A673 (cell line): ENCODE measurements around the gene LDB2. TPM values are rescaled to one million over a fixed set of nuclear protein-coding genes. Genes with fewer than 3 reads are reported as not detected.
A peak's percentile ranks its signal among the peaks of the same experiment; 100 is the strongest.

Experiments
- BruUV-seq: library from RNA; stranded (reverse); fragments of 400-500 nt; replicated peaks from 2 replicates; lab custom pipeline; 2021; lab: Mats Ljungman, UMichigan
- CTCF ChIA-PET: fragments of 300-600 bp; sonication (Branson Sonifier 250); formaldehyde crosslinking; loops from one replicate; lab custom pipeline; 2022; ENCODE audit warnings: antibody characterized with exemption; lab: Charles Lee
- POLR2A ChIA-PET: fragments of 300-600 bp; sonication (Branson Sonifier 250); formaldehyde crosslinking; loops from one replicate; lab custom pipeline; 2022; ENCODE audit warnings: antibody characterized with exemption; ENCODE audit not compliant: low non-redundant PET; lab: Charles Lee
- DNase-seq: peaks from one replicate; pipeline ENCODE4 v3.0.0-alpha.2; 2015; ENCODE audit warnings: low spot score
- H3K27ac ChIP-seq: fragments of 200-600 bp; sonication (generic); 2 replicates; pipeline ENCODE4 v1.5.1; 2016; ENCODE audit warnings: mixed run types, low read depth, mild to moderate bottlenecking, mixed read lengths, antibody characterized with exemption, low read length; ENCODE audit not compliant: poor library complexity, severe bottlenecking
- H3K27me3 ChIP-seq: fragments of 200-600 bp; sonication (generic); replicated peaks from 2 replicates; pipeline ENCODE4 v1.6.1; 2017; ENCODE audit warnings: mixed run types, low read depth, mild to moderate bottlenecking, mixed read lengths, antibody characterized with exemption, low read length; ENCODE audit not compliant: insufficient read depth, poor library complexity
- H3K36me3 ChIP-seq: fragments of 200-600 bp; sonication (generic); 2 replicates; pipeline ENCODE4 v1.6.1; 2016; ENCODE audit warnings: mixed run types, mild to moderate bottlenecking, mixed read lengths, antibody characterized with exemption, low read length; ENCODE audit not compliant: insufficient read depth, poor library complexity, severe bottlenecking
- H3K4me1 ChIP-seq: fragments of 200-600 bp; sonication (generic); 2 replicates; pipeline ENCODE4 v1.6.1; 2017; ENCODE audit warnings: mixed run types, mild to moderate bottlenecking, mixed read lengths, antibody characterized with exemption, low read length; ENCODE audit not compliant: insufficient read depth, poor library complexity, severe bottlenecking
- H3K4me3 ChIP-seq: fragments of 200-600 bp; sonication (generic); 2 replicates; pipeline ENCODE4 v1.5.1; 2016; ENCODE audit warnings: low read depth, mixed run types, mild to moderate bottlenecking, mixed read lengths, low read length; ENCODE audit not compliant: poor library complexity, severe bottlenecking
- H3K9me3 ChIP-seq: fragments of 200-600 bp; sonication (generic); 2 replicates; pipeline ENCODE4 v1.6.1; 2016; ENCODE audit warnings: mixed run types, low read depth, mild to moderate bottlenecking, mixed read lengths, antibody characterized with exemption, low read length; ENCODE audit not compliant: poor library complexity, severe bottlenecking
- CTCF ChIP-seq: fragments of 300-800, 200-600 bp; sonication (generic); conservative IDR thresholded peaks from 2 replicates; pipeline ENCODE4 v1.5.1; 2017; ENCODE audit warnings: low read depth, mild to moderate bottlenecking, antibody characterized with exemption, low read length, moderate library complexity, mixed read lengths
- EZH2 ChIP-seq: fragments of 200-600 bp; sonication (generic); IDR thresholded peaks from 2 replicates; pipeline ENCODE4 v1.6.1; 2017; ENCODE audit warnings: borderline replicate concordance, low read depth, mild to moderate bottlenecking, mixed read lengths, antibody characterized with exemption, low read length; ENCODE audit not compliant: poor library complexity, severe bottlenecking
- intact Hi-C: fragments of 100-400 bp; cut with micrococcal nuclease; formaldehyde crosslinking; loops from one replicate; pipeline ENCODE4 v1.10.0; 2022; ENCODE audit not compliant: unreplicated experiment
- total RNA-seq: library from RNA; stranded (reverse); gene quantifications from 2 replicates; pipeline ENCODE4 v1.2.3, GENCODE V29; 2021

LDB2 gene
- total RNA-seq, 1 experiment from 2014 or later: 47.4 TPM

DNA sequence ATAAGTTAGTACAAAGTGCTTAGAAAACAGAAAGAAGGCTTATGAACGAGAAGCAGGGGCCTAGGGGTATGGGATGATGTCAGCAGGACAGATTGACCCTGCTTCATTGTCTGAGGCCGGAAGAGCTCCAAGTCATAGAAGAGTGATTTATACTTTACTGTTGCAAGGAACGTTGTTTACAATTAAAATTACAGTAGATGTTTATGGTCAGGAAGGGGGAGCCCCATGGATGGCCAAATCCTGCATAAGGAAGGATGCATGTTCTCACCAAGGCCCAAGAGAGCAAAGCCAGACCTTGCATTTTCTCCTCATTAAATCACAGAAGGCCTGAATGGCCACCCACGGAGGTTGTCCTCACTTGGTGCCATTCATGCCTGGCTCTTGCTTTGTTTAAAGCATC lies 115.3 kb downstream of the LDB2 start:
- Histone ChIP-seq H3K4me3 (no peak overlapping the region), H3K36me3 (no peaks in the 10 kb centered on the region), H3K9me3 (no peaks in the 10 kb centered on the region), H3K27ac (no peak overlapping the region), H3K27me3 (no peaks in the 10 kb centered on the region), H3K4me1 (peaks cover 34% of the 10 kb centered on the region)
- CTCF ChIA-PET: no interaction called here
- BruUV-seq: no TSS peak
- POLR2A ChIA-PET: no interaction called here
- DNase-seq: no peak
- TF ChIP-seq CTCF (no peak), EZH2 (no peak)
- intact Hi-C loops: loop anchor here (10.0 kb wide), 1 partner anchor 662 kb away; no protein-coding TSS in a partner anchor

DNA sequence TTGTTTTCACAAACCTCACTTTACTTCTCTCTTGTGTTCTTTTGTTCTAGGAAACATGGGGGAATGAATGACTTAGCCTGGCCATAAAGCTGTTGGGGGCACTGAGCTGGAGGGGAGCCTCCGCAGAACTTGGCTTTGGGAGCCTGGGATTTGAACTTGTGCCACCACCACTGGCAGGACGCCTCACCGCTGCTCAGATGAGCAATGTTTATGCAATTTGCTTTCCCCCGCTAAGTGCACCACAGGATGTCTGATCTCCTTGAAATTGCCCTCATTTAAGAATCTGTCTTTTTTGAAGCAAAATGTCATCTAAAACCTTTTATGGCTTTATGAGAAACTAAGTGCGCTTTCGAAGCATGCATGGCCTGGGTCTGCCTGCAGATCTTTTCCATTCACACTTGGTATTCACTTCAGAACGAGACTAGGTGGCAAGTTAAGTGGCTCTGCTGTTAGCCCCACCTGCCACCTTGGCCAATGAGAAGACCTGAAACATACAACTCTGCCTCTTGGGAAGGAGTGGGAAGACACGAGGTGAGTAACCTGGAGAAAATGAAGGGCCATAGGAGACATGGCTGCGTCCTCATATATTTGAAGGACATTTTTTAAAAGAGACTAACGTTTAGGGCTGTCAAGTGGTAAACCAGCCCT lies 119.3 kb downstream of the LDB2 start:
- intact Hi-C loops: loop anchor here (10.0 kb wide), 1 partner anchor 484 kb away; no protein-coding TSS in a partner anchor
- no peak for TF ChIP-seq EZH2
- no peak for TF ChIP-seq CTCF
- POLR2A ChIA-PET: no interaction called here
- DNase-seq: peak; percentile 66
- BruUV-seq: no TSS peak
- Histone ChIP-seq H3K4me3 (no peak overlapping the region), H3K27ac (no peak overlapping the region), H3K4me1 (peaks cover 25% of the 10 kb centered on the region), H3K9me3 (no peaks in the 10 kb centered on the region), H3K27me3 (no peaks in the 10 kb centered on the region), H3K36me3 (no peaks in the 10 kb centered on the region)
- CTCF ChIA-PET: no interaction called here

DNA sequence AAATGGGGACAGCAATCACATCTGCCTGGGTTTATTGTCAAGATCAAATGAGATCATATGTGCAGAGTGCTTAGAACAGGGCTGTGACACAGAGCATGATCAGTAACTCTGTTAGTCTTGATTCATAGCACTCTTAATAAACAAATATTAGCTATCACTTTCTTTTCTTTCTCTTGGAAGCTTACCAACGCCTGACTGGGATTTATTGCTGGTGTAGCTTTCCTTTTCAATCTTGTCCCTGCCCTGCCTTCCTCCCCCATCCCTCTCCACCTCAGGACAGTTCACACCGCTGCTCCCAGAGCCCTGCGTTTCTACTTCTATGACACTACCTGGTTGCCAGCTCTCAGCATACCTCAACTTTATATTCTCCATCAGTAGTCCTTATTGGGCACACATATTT lies 120.7 kb downstream of the LDB2 start:
- CTCF ChIA-PET: no interaction called here
- TF ChIP-seq CTCF: no peak
- no peak for TF ChIP-seq EZH2
- intact Hi-C loops: loop anchor here (10.0 kb wide), 1 partner anchor 483 kb away; no protein-coding TSS in a partner anchor
- POLR2A ChIA-PET: no interaction called here
- no peak for DNase-seq
- no peak overlapping the region for H3K4me3 ChIP-seq
- no peaks in the 10 kb centered on the region for H3K9me3 ChIP-seq
- no TSS peak for BruUV-seq
- H3K4me1 ChIP-seq: peaks cover 26% of the 10 kb centered on the region
- no peaks in the 10 kb centered on the region for H3K27me3 ChIP-seq
- H3K36me3 ChIP-seq: no peaks in the 10 kb centered on the region
- H3K27ac ChIP-seq: no peak overlapping the region
